ENCODE results near the gene PPP1R3D.

The PPP1R3D gene

DNA sequence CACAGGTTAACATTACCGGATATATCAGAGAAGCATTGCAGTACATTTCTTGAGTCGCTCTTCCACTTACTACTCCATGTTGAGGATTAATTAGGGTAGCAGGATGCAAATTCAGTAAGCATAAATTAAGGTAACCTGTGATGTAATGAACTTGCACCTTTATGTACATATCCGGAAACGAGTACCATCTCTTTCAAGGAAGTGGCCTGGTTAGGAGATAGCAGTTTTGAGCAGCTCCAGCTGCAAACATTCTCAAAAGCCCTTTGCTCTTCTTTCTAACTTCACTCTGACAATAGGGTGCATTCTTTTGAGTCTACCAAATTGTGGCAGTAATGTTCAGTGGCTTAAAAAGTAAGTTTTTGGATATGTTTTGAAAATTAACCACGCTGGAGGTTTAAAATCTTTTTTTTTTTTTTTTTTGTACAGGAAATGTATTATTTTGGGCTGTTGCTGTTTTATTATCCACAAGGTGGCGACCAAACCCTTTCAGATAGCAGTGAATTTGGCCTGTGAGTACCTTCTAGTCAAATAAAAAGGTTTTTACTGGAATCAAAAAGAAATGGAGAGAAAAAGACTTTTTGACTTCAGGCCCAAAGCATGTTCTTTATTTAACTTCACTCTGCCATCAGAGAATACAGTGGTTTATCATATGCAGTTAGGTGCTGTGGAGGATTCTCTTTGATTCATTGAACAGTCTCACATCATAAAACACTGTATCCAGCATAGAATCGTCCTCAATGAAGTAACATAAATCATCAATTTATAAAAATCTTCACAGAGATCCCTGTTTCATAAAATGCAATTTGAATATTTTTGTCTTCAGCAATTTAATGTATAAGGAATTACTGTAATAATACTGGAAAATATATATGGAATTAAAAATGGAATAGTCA, 9.0 kb upstream of the PPP1R3D start:
- DNase-seq (ENCODE audit: low read depth) = no peak

DNA sequence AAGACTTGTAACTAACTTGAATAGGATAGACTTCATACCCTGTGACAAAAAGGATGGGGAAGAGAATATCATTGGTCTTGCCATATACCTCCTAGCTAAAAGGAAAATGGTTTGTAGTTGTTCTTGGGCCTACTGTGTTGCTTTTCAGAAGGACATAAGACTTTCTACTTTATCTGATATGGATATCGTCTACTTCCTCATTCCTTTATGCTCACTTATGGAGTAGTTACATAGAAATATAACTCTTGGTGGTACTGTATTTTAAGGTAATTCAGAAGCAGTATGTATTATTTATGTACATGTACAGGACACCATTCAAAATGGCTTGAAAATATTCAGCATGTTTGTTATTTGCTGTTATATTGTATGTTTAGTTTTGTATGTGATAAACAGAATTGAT, 8.1 kb upstream of the PPP1R3D start:
- DNase-seq (ENCODE audit: low read depth) = no peak

GRCh38 chr20:59947376-59947775, 7.3 kb upstream of the PPP1R3D start:
- DNase-seq (ENCODE audit: low read depth) = no peak

GRCh38 chr20:59945731-59946130, 5.6 kb upstream of the PPP1R3D start:
- no peak for DNase-seq (ENCODE audit: low read depth)

GRCh38 chr20:59945175-59945574, 5.1 kb upstream of the PPP1R3D start:
- DNase-seq (ENCODE audit: low read depth) = no peak

GRCh38 chr20:59944726-59945125, 4.6 kb upstream of the PPP1R3D start:
- no peak for DNase-seq (ENCODE audit: low read depth)

DNA sequence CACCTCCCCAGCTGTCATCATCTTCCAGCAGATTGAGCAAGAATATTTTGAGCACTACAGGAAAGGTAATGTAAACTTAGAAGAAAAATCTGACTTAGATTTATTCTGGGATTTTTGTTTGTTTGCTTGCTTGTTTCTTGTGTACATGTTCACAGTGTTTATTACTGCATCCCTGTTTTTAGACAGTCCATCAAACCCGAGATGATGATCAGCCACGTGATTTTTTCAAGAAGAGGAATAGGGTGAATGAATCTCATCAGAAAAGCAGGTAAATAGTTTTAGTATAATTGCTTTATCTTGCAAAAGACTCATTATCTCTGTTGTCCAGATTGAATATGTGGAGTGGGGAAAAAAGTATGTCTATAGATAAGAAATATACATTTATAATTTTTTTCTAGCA, 2.1 kb upstream of the PPP1R3D start:
- no peak for DNase-seq (ENCODE audit: low read depth)

- no peak for DNase-seq (ENCODE audit: low read depth)
Observed at GRCh38 chr20:59940956-59941294, 820 bp upstream of the PPP1R3D start.

- no peak for DNase-seq (ENCODE audit: low read depth)
Observed at GRCh38 chr20:59939879-59940128, 301 bp downstream of the PPP1R3D start.

GRCh38 chr20:59939052-59939878, 840 bp downstream of the PPP1R3D start:
- DNase-seq (ENCODE audit: low read depth) = no peak

GRCh38 chr20:59938696-59939051, 1.4 kb downstream of the PPP1R3D start:
- DNase-seq (ENCODE audit: low read depth) = no peak

GRCh38 chr20:59938221-59938620, 1.9 kb downstream of the PPP1R3D start:
- no peak for DNase-seq (ENCODE audit: low read depth)

- no peak for DNase-seq (ENCODE audit: low read depth)
Observed at GRCh38 chr20:59937150-59937549, 3.0 kb downstream of the PPP1R3D start.

DNA sequence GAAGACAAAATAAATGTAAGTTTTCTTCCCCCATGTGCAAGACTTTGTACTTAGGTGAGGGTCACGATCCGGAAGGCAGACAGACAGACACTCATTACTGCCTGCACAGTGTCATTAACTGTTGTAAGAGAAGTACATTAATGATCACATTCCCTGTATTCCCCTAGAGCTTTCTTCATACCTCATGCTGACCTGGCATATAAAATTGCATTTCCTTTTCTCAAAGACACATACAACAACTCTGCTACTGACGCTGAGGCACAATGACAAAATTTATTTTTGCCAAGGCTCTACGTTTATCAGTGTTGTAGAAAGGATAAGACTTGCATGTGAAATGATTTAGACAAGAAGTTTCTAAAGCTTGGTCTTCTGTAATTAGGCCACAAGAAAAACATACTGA, 3.7 kb downstream of the PPP1R3D start:
- DNase-seq (ENCODE audit: low read depth) = no peak

DNA sequence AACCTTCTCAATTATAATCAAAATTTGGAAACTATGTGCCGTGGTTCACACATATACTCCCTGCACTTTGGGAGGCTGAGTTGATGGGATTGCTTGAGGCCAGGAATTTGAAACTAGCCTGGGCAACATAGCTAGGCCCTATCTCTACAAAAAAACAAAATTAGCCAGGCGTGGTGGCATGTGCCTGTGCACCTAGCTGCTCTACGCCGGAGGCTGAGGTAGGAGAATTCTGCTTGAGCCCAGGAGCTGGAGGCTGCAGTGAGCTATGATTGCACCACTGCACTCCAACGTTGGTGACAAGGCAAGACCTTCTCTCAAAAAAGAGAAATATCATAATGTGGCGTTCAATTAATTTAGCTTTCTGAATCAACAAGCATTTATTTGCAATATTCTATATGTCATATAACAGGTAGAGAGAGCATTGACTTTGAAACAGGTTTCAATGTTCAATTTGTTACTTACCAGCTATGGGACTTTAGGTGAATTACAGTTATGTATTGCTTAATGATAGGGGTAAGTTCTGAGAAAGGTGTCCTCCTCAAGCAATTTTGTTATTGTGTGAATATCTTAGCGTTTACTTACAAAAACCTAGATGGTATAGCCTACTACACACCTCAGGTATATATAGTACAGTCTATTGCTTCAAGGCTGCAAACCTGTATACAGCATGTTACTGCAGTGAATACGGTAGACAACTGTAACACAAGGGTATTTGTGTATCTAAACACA, 4.5 kb downstream of the PPP1R3D start:
- no peak for DNase-seq (ENCODE audit: low read depth)

DNA sequence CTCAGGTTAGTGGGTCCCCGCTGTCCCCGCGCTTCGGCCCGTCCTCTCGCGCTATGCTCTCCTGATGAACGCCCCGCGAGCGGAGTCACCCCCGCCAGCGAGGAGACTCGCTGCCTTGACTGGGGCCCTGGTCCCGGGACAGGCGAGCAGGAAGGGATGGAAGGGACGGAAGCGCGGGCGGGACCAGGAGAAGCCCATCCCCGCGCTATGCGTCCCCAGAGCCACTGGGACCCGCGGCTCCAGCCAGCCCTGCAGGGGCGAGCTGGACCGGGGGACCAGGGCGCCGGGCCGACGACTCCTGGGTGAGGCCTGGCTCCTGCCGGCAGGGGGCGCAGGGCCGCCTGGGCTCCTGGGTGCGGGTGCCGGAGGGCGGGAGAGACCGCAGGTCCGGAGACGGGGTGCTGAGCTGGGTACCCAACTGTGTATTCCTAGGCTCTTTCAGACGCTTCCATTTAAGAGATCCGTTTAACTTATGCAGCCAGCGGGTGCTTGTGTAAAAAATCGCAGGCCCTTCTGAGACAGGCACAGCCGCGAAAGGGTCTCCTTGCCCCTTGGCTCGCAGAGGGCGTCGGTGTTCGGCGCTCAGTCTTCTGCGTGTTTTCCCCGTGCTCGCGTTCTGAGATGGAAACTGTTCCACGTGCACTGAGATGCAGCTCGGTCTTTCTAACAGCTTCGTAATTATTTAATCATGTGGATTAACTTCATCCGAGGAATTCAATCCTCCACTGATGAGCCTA, 6.1 kb downstream of the PPP1R3D start:
- DNase-seq (ENCODE audit: low read depth) = no peak

- DNase-seq (ENCODE audit: low read depth) = no peak
Observed at GRCh38 chr20:59933296-59933848, 6.7 kb downstream of the PPP1R3D start, which contains the start of gene SYCP2. TSS of gene SYCP2 (minus strand) at chr20:59933637. CDS start at chr20:59922413, 11,224 bp downstream.

DNA sequence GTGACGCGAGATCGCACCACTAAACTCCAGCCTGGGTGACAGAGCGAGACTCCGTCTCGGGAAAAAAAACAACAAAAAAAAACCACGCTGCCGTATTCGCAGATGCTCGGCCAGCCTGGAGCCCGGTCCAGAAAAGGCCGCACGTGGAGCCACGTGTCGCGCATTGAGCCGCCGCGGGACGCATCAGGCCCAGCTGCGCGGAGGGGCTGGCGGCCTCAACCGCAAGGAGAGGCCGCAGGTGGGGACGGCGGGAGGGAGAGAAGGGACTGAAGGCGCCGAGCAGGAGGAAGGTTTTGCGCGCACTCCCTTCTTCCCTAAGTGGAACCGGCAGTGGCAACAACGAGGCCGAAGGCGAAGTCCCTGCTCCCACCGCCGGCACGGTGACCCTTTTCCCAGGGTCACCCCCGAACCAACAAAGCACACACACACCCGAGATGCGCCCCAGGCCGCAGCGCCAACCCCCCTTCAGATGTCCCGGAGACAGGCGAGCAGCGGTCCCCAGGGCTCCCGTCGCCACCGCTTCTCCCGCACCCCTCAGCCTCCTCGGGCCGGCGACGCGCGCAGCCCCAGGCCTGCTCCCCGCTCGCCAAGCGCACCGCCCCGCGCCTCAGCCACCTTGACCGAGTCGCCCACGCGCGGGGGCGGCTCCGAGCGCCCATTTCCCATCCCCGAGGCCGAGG, 7.3 kb downstream of the PPP1R3D start:
- DNase-seq (ENCODE audit: low read depth) = no peak

GRCh38 chr20:59931511-59932312, 8.4 kb downstream of the PPP1R3D start:
- DNase-seq (ENCODE audit: low read depth) = no peak

- no peak for DNase-seq (ENCODE audit: low read depth)
Observed at GRCh38 chr20:59925899-59926298, 14.2 kb downstream of the PPP1R3D start.
